GM23248 (cell line): ENCODE data around the gene NACC1.

ENCODE experiments used
- EZH2 ChIP-seq: fragments of 200-600 bp; sonication (generic); IDR thresholded peaks from 2 replicates; pipeline ENCODE4 v1.6.1; 2018; ENCODE audit warnings: antibody characterized with exemption, mild to moderate bottlenecking; ENCODE audit not compliant: insufficient read depth, poor library complexity, severe bottlenecking
- EZH2phosphoT487 ChIP-seq: fragments of 200-600 bp; sonication (generic); IDR thresholded peaks from 2 replicates; pipeline ENCODE4 v1.6.1; 2018; ENCODE audit warnings: antibody characterized with exemption, moderate library complexity, mild to moderate bottlenecking, low read depth; ENCODE audit not compliant: insufficient read depth

GRCh38 chr19:13110099-13110610 is 7.9 kb upstream of the NACC1 start:
- TF ChIP-seq EZH2phosphoT487 (no peak), EZH2 (no peak)
